Measurements from ENCODE around the gene DPP9.

- TF ChIP-seq NFYC (CRISPR knock-in tag; IDR thresholded peaks at IDR 0.05) (no peak), ZNF256 (CRISPR knock-in tag; conservative IDR thresholded peaks at IDR 0.05) (no peak)
Observed at GRCh38 chr19:4705413-4706131, 18.1 kb downstream of the DPP9 start.
